GM06990 (cell line): Measurements from ENCODE around the gene ATOH8.

ENCODE experiments used
- DNase-seq: peaks from one replicate; pipeline ENCODE4 v3.0.0-alpha.2; 2011; ENCODE audit not compliant: insufficient read length; ENCODE audit errors: extremely low read depth
- H3K27me3 ChIP-seq: replicated peaks from 2 replicates; pipeline ENCODE4 v1.6.0; 2011; ENCODE audit warnings: low read length; ENCODE audit not compliant: control insufficient read depth, insufficient read depth
- H3K36me3 ChIP-seq: 2 replicates; pipeline ENCODE4 v1.5.1; 2011; ENCODE audit warnings: low read length; ENCODE audit not compliant: control insufficient read depth, insufficient read depth
- H3K4me3 ChIP-seq: replicated peaks from 2 replicates; pipeline ENCODE4 v1.5.1; 2011; ENCODE audit warnings: low read depth, mild to moderate bottlenecking, control low read depth, low read length
- CTCF ChIP-seq: IDR thresholded peaks from 2 replicates; pipeline ENCODE4 v1.5.1; 2011; ENCODE audit warnings: low read length, control low read depth, mild to moderate bottlenecking, inconsistent platforms; ENCODE audit not compliant: insufficient read depth, poor library complexity, severe bottlenecking

ATOH8 gene

GRCh38 chr2:85774126-85774978 lies 20.6 kb downstream of the ATOH8 start:
- TF ChIP-seq CTCF: no peak
- Histone ChIP-seq H3K4me3 (no peak overlapping the region), H3K36me3 (no peaks in the 10 kb centered on the region), H3K27me3 (peaks cover 3% of the 10 kb centered on the region)
- no peak for DNase-seq

GRCh38 chr2:85775406-85776381 lies 21.9 kb downstream of the ATOH8 start:
- Histone ChIP-seq H3K4me3 (no peak overlapping the region), H3K27me3 (no peaks in the 10 kb centered on the region; the same call in none of the 2 replicates), H3K36me3 (no peaks in the 10 kb centered on the region)
- TF ChIP-seq CTCF: no peak
- DNase-seq: no peak

GRCh38 chr2:85776672-85777071 lies 22.9 kb downstream of the ATOH8 start:
- DNase-seq: no peak
- no peak overlapping the region for H3K4me3 ChIP-seq
- no peaks in the 10 kb centered on the region; the same call in none of the 2 replicates for H3K27me3 ChIP-seq
- H3K36me3 ChIP-seq: no peaks in the 10 kb centered on the region
- TF ChIP-seq CTCF: no peak

GRCh38 chr2:85777441-85777861 lies 23.7 kb downstream of the ATOH8 start:
- Histone ChIP-seq H3K36me3 (no peaks in the 10 kb centered on the region), H3K4me3 (no peak overlapping the region), H3K27me3 (no peaks in the 10 kb centered on the region; the same call in none of the 2 replicates)
- no peak for DNase-seq
- TF ChIP-seq CTCF: no peak

GRCh38 chr2:85778646-85779379 lies 25.0 kb downstream of the ATOH8 start:
- Histone ChIP-seq H3K27me3 (no peaks in the 10 kb centered on the region; the same call in none of the 2 replicates), H3K4me3 (no peak overlapping the region), H3K36me3 (no peaks in the 10 kb centered on the region)
- no peak for DNase-seq
- no peak for TF ChIP-seq CTCF
